Chondrocyte (in vitro differentiated cells): ENCODE data around the gene AKAP13. TPM values are rescaled to one million over a fixed set of nuclear protein-coding genes. Genes with fewer than 3 reads are reported as not detected.
"Not testable (repeated sequence)": the region's sequence is repeated elsewhere in the genome, so short reads cannot be mapped to it uniquely, and the experiment has no call there.

ENCODE experiments used
- DNase-seq: peaks from one replicate; pipeline ENCODE4 v3.0.0; 2021; ENCODE audit warnings: mixed read lengths, low spot score
- H3K27ac Mint-ChIP-seq: one replicate; pipeline ENCODE4 v1.8.0; 2021; ENCODE audit warnings: mild to moderate bottlenecking, moderate library complexity, mixed read lengths; ENCODE audit not compliant: unreplicated experiment
- H3K27me3 Mint-ChIP-seq: 2 replicates; pipeline ENCODE4 v1.8.0; 2021; ENCODE audit warnings: low read depth, mixed read lengths
- H3K36me3 Mint-ChIP-seq: 2 replicates; pipeline ENCODE4 v1.8.0; 2021; ENCODE audit warnings: low read depth, mixed read lengths
- H3K4me1 Mint-ChIP-seq: 2 replicates; pipeline ENCODE4 v1.8.0; 2021; ENCODE audit warnings: low read depth, mild to moderate bottlenecking, mixed read lengths
- H3K4me3 Mint-ChIP-seq: one replicate; pipeline ENCODE4 v1.8.0; 2021; ENCODE audit warnings: mild to moderate bottlenecking, moderate library complexity, mixed read lengths; ENCODE audit not compliant: unreplicated experiment
- H3K9me3 Mint-ChIP-seq: 2 replicates; pipeline ENCODE4 v1.8.0; 2021; ENCODE audit warnings: low read depth, mixed read lengths
- CTCF ChIP-seq: fragments of 200-600 bp; sonication (generic); IDR thresholded peaks from 2 replicates; pipeline ENCODE4 v1.5.0; 2021; ENCODE audit warnings: antibody characterized with exemption, mild to moderate bottlenecking, moderate library complexity
- total RNA-seq: library from RNA; stranded (reverse); gene quantifications from 3 replicates; pipeline ENCODE4 v1.2.1, GENCODE V29; 2021

Gene AKAP13
- total RNA-seq, 1 donor from 2014 or later, result 80.6 TPM

- Mint-ChIP-seq H3K4me1 (peaks cover 8% of the 10 kb centered on the region), H3K36me3 (peaks cover 22% of the 10 kb centered on the region), H3K27ac (no peak overlapping the region), H3K9me3 (no peaks in the 10 kb centered on the region), H3K27me3 (no peaks in the 10 kb centered on the region), H3K4me3 (no peak overlapping the region)
- TF ChIP-seq CTCF, result no peak
- no peak for DNase-seq
These were observed 278.4 kb downstream of the AKAP13 start for GRCh38 chr15:85658816-85659215.

- H3K36me3 Mint-ChIP-seq, result peaks cover 32% of the 10 kb centered on the region
- no peak overlapping the region for H3K27ac Mint-ChIP-seq
- H3K4me3 Mint-ChIP-seq, result no peak overlapping the region
- TF ChIP-seq CTCF, result no peak
- DNase-seq, result no peak
- no peaks in the 10 kb centered on the region for H3K9me3 Mint-ChIP-seq
- peaks cover 4% of the 10 kb centered on the region for H3K4me1 Mint-ChIP-seq
- no peaks in the 10 kb centered on the region for H3K27me3 Mint-ChIP-seq
These were observed 281.5 kb downstream of the AKAP13 start for GRCh38 chr15:85661859-85662258.

GRCh38 chr15:85665677-85666076 lies 285.3 kb downstream of the AKAP13 start:
- H3K4me3 Mint-ChIP-seq, H3K27ac Mint-ChIP-seq, DNase-seq, H3K9me3 Mint-ChIP-seq, H3K27me3 Mint-ChIP-seq: not testable (repeated sequence)
- Mint-ChIP-seq H3K36me3 (peaks cover 35% of the 10 kb centered on the region), H3K4me1 (peaks cover 23% of the 10 kb centered on the region)

- Mint-ChIP-seq H3K9me3 (no peaks in the 10 kb centered on the region), H3K4me3 (peak overlapping the region; percentile 14), H3K27ac (peak overlapping the region; percentile 97), H3K27me3 (no peaks in the 10 kb centered on the region), H3K4me1 (peaks cover 41% of the 10 kb centered on the region), H3K36me3 (peaks cover 32% of the 10 kb centered on the region)
- no peak for TF ChIP-seq CTCF
- DNase-seq, result no peak
These were observed 287.4 kb downstream of the AKAP13 start for GRCh38 chr15:85667491-85668424.

GRCh38 chr15:85671156-85671555 lies 290.8 kb downstream of the AKAP13 start:
- H3K27ac Mint-ChIP-seq, result peak overlapping the region; percentile 86
- TF ChIP-seq CTCF, result no peak
- H3K9me3 Mint-ChIP-seq, result no peaks in the 10 kb centered on the region
- peaks cover 27% of the 10 kb centered on the region for H3K36me3 Mint-ChIP-seq
- DNase-seq, result no peak
- peaks cover 52% of the 10 kb centered on the region for H3K4me1 Mint-ChIP-seq
- no peaks in the 10 kb centered on the region for H3K27me3 Mint-ChIP-seq
- H3K4me3 Mint-ChIP-seq, result no peak overlapping the region
